GM23338 (cell line): ENCODE data around the gene DPF3. TPM values are rescaled to one million over a fixed set of nuclear protein-coding genes. Genes with fewer than 3 reads are reported as not detected.
A peak's percentile ranks its signal among the peaks of the same experiment; 100 is the strongest.

ENCODE experiments used
- ATAC-seq: fragments of 200-7000 bp; cut with Tn5 transposase; 3 replicates; pipeline ENCODE4 v1.9.1; 2020
- DNase-seq: peaks from one replicate; pipeline ENCODE4 v3.0.0-alpha.2; 2015; ENCODE audit warnings: low spot score
- H2AFZ ChIP-seq: fragments of 200-600 bp; sonication (generic); 2 replicates; pipeline ENCODE4 v1.8.0; 2016; ENCODE audit warnings: antibody characterized with exemption, mild to moderate bottlenecking, moderate library complexity
- H3F3A ChIP-seq: fragments of 200-600 bp; sonication (generic); replicated peaks from 2 replicates; pipeline ENCODE4 v1.8.0; 2017; ENCODE audit warnings: antibody characterized with exemption, mixed run types, low read depth
- H3K27ac ChIP-seq: fragments of 200-600 bp; sonication (generic); 2 replicates; pipeline ENCODE4 v1.6.1; 2016; ENCODE audit warnings: low read depth
- H3K27me3 ChIP-seq: fragments of 200-600 bp; sonication (generic); 2 replicates; pipeline ENCODE4 v1.8.0; 2016; ENCODE audit warnings: mild to moderate bottlenecking, mixed run types, moderate library complexity; ENCODE audit not compliant: insufficient read depth
- H3K36me3 ChIP-seq: fragments of 200-600 bp; sonication (generic); 2 replicates; pipeline ENCODE4 v1.8.0; 2016; ENCODE audit warnings: mild to moderate bottlenecking; ENCODE audit not compliant: insufficient read depth
- H3K4me1 ChIP-seq: fragments of 200-600 bp; sonication (generic); 2 replicates; pipeline ENCODE4 v1.8.0; 2016; ENCODE audit warnings: mild to moderate bottlenecking, moderate library complexity; ENCODE audit not compliant: insufficient read depth
- H3K4me2 ChIP-seq: fragments of 200-600 bp; sonication (generic); 2 replicates; pipeline ENCODE4 v1.7.1; 2017; ENCODE audit warnings: mixed run types
- H3K4me3 ChIP-seq: fragments of 200-600 bp; sonication (generic); 2 replicates; pipeline ENCODE4 v1.6.1; 2016; ENCODE audit warnings: mixed run types
- H3K79me2 ChIP-seq: fragments of 200-600 bp; sonication (generic); replicated peaks from 2 replicates; pipeline ENCODE4 v1.8.0; 2017; ENCODE audit warnings: mild to moderate bottlenecking; ENCODE audit not compliant: insufficient read depth
- H3K9me2 ChIP-seq: fragments of 200-600 bp; sonication (generic); 2 replicates; pipeline ENCODE4 v1.8.0; 2017; ENCODE audit not compliant: insufficient read depth
- H4K20me1 ChIP-seq: fragments of 200-600 bp; sonication (generic); replicated peaks from 2 replicates; pipeline ENCODE4 v1.8.0; 2017; ENCODE audit warnings: mild to moderate bottlenecking; ENCODE audit not compliant: insufficient read depth
- H3K27ac Mint-ChIP-seq: 2 replicates; pipeline ENCODE4 v1.8.0; 2020; ENCODE audit warnings: inconsistent platforms, mild to moderate bottlenecking, moderate library complexity, mixed read lengths
- H3K27me3 Mint-ChIP-seq: 3 replicates; pipeline ENCODE4 v1.8.0; 2022; ENCODE audit warnings: low read depth, mild to moderate bottlenecking, moderate library complexity, mixed read lengths, inconsistent platforms; ENCODE audit not compliant: insufficient read depth, poor library complexity
- H3K36me3 Mint-ChIP-seq: 3 replicates; pipeline ENCODE4 v1.8.0; 2021; ENCODE audit warnings: low read depth, mild to moderate bottlenecking, inconsistent platforms, moderate library complexity, mixed read lengths
- H3K4me1 Mint-ChIP-seq: 3 replicates; pipeline ENCODE4 v1.8.0; 2020; ENCODE audit warnings: mild to moderate bottlenecking, inconsistent platforms, mixed read lengths
- H3K4me3 Mint-ChIP-seq: 3 replicates; pipeline ENCODE4 v1.8.0; 2021; ENCODE audit warnings: moderate library complexity, mild to moderate bottlenecking, inconsistent platforms, mixed read lengths
- H3K9me3 Mint-ChIP-seq: 3 replicates; pipeline ENCODE4 v1.8.0; 2020; ENCODE audit warnings: moderate library complexity, mild to moderate bottlenecking, inconsistent platforms, mixed read lengths
- CREB1 ChIP-seq: fragments of 250-450 bp; sonication (Bioruptor Pico); IDR thresholded peaks from 2 replicates; pipeline ENCODE4 v1.5.0; 2020; ENCODE audit warnings: low read depth, mild to moderate bottlenecking, moderate library complexity
- EZH2phosphoT487 ChIP-seq: fragments of 200-600 bp; sonication (generic); IDR thresholded peaks from one replicate; pipeline ENCODE4 v1.8.1; 2018; ENCODE audit warnings: antibody characterized with exemption; ENCODE audit not compliant: unreplicated experiment
- NANOG ChIP-seq: IDR thresholded peaks from 2 replicates; pipeline ENCODE4 v1.6.1; 2016; ENCODE audit warnings: antibody characterized with exemption, borderline replicate concordance
- POLR2AphosphoS5 ChIP-seq: IDR thresholded peaks from 2 replicates; pipeline ENCODE4 v1.6.1; 2016; ENCODE audit warnings: antibody characterized with exemption, low read depth
- STAT1 ChIP-seq: IDR thresholded peaks from one replicate; pipeline ENCODE4 v1.6.1; 2016; ENCODE audit warnings: antibody characterized with exemption; ENCODE audit not compliant: unreplicated experiment
- ZNF114 ChIP-seq: fragments of 250-450 bp; sonication (Bioruptor Pico); IDR thresholded peaks from 2 replicates; pipeline ENCODE4 v1.5.0; 2020; ENCODE audit warnings: mild to moderate bottlenecking, moderate library complexity
- ZNF331 ChIP-seq: fragments of 250-450 bp; sonication (Bioruptor Pico); IDR thresholded peaks from 2 replicates; pipeline ENCODE4 v1.5.0; 2020; ENCODE audit warnings: low read depth, mild to moderate bottlenecking, moderate library complexity
- polyA plus RNA-seq: library from polyadenylated mRNA; unstranded; fragments of >200 nt; fragmentation: Nextera tagmentation; extraction: Ambion mirVana; gene quantifications from 2 replicates; pipeline ENCODE4 v1.2.1, GENCODE V29; 2016
- total RNA-seq: library from RNA; depleted of rRNA; stranded (reverse); fragments of >200 nt; shearing (Covaris generic); gene quantifications from 2 replicates; pipeline ENCODE4 v1.2.3, GENCODE V29; 2014
- TF ChIP-seq, protein P1 (sequence below): IDR thresholded peaks from one replicate; pipeline ENCODE4 v1.6.1; 2018; ENCODE audit warnings: antibody characterized with exemption; ENCODE audit not compliant: unreplicated experiment
- TF ChIP-seq, protein P2 (sequence below), 2 experiments: fragments of 200-600 bp in 1 of 2; sonication (generic) in 1 of 2; conservative IDR thresholded peaks; 2 replicates each; pipeline versions ENCODE4 v1.5.1 to v1.6.1; 2016 to 2017; ENCODE audit warnings: antibody characterized with exemption in 2 of 2, low read depth in 2 of 2, mild to moderate bottlenecking in 2 of 2, moderate library complexity in 1 of 2
- TF ChIP-seq, protein P3 (sequence below): IDR thresholded peaks from 2 replicates; pipeline ENCODE4 v1.6.1; 2016; ENCODE audit warnings: antibody characterized with exemption

DPF3 gene
- total and polyA plus RNA-seq, 2 experiments from 2014 or later = 0.18 to 1.0 TPM

DNA sequence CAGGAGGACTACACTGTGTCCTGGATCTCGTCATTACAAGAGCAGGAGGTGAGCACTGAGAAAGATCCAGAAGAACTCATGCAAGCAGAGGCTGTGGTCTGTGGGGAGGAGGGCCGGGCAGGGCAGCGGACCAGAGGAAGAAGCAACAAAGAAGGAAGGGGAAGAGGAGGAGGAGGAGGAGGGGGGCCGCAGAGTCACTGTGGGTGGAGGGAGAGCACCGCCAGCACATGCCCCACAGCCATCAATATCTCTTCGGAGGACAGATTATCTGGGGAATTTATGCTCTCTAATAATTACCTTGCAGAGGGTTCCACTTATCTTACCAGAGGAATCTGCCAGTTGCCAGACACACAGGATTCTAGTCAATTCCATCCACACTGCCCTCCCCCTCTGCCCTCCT, 105.6 kb downstream of the DPF3 start:
- no peaks in the 10 kb centered on the region for H4K20me1 ChIP-seq
- Mint-ChIP-seq H3K9me3 (no peaks in the 10 kb centered on the region; the same call in 2 of the 3 replicates), H3K27ac (no peak overlapping the region), H3K36me3 (no peaks in the 10 kb centered on the region), H3K4me1 (peaks cover 24% of the 10 kb centered on the region), H3K27me3 (peaks cover 3% of the 10 kb centered on the region), H3K4me3 (no peak overlapping the region)
- no peak overlapping the region for H3K4me3 ChIP-seq
- H3K27me3 ChIP-seq = no peaks in the 10 kb centered on the region
- 0 out of 2 replicates have a peak overlapping the region, but pooled peaks have one; percentile 5 for H2AFZ ChIP-seq
- H3K4me1 ChIP-seq = no peaks in the 10 kb centered on the region; the same call in 1 of the 2 replicates
- ATAC-seq = no peak
- H3K79me2 ChIP-seq = no peaks in the 10 kb centered on the region
- H3K4me2 ChIP-seq = no peak overlapping the region
- no peak for TF ChIP-seq POLR2AphosphoS5
- no peak for TF ChIP-seq STAT1
- no peak for TF ChIP-seq EZH2phosphoT487
- no peak for TF ChIP-seq ZNF114 (CRISPR knock-in tag)
- TF ChIP-seq ZNF331 (CRISPR knock-in tag) = no peak
- TF ChIP-seq, protein P1, sequence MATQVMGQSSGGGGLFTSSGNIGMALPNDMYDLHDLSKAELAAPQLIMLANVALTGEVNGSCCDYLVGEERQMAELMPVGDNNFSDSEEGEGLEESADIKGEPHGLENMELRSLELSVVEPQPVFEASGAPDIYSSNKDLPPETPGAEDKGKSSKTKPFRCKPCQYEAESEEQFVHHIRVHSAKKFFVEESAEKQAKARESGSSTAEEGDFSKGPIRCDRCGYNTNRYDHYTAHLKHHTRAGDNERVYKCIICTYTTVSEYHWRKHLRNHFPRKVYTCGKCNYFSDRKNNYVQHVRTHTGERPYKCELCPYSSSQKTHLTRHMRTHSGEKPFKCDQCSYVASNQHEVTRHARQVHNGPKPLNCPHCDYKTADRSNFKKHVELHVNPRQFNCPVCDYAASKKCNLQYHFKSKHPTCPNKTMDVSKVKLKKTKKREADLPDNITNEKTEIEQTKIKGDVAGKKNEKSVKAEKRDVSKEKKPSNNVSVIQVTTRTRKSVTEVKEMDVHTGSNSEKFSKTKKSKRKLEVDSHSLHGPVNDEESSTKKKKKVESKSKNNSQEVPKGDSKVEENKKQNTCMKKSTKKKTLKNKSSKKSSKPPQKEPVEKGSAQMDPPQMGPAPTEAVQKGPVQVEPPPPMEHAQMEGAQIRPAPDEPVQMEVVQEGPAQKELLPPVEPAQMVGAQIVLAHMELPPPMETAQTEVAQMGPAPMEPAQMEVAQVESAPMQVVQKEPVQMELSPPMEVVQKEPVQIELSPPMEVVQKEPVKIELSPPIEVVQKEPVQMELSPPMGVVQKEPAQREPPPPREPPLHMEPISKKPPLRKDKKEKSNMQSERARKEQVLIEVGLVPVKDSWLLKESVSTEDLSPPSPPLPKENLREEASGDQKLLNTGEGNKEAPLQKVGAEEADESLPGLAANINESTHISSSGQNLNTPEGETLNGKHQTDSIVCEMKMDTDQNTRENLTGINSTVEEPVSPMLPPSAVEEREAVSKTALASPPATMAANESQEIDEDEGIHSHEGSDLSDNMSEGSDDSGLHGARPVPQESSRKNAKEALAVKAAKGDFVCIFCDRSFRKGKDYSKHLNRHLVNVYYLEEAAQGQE = no peak
- TF ChIP-seq CREB1 (CRISPR knock-in tag) = no peak
- TF ChIP-seq, protein P2, sequence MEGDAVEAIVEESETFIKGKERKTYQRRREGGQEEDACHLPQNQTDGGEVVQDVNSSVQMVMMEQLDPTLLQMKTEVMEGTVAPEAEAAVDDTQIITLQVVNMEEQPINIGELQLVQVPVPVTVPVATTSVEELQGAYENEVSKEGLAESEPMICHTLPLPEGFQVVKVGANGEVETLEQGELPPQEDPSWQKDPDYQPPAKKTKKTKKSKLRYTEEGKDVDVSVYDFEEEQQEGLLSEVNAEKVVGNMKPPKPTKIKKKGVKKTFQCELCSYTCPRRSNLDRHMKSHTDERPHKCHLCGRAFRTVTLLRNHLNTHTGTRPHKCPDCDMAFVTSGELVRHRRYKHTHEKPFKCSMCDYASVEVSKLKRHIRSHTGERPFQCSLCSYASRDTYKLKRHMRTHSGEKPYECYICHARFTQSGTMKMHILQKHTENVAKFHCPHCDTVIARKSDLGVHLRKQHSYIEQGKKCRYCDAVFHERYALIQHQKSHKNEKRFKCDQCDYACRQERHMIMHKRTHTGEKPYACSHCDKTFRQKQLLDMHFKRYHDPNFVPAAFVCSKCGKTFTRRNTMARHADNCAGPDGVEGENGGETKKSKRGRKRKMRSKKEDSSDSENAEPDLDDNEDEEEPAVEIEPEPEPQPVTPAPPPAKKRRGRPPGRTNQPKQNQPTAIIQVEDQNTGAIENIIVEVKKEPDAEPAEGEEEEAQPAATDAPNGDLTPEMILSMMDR (conservative IDR thresholded peaks at IDR 0.05; ENCODE audit: low read depth in 2 of 2) = no peak
- H3K9me2 ChIP-seq = 0 out of 2 replicates have a peak, but pooled peaks cover under 1% of the 10 kb centered on the region
- no peak for DNase-seq
- H3K27ac ChIP-seq = no peak overlapping the region
- H3F3A ChIP-seq = no peaks in the 10 kb centered on the region
- H3K36me3 ChIP-seq = no peaks in the 10 kb centered on the region

DNA sequence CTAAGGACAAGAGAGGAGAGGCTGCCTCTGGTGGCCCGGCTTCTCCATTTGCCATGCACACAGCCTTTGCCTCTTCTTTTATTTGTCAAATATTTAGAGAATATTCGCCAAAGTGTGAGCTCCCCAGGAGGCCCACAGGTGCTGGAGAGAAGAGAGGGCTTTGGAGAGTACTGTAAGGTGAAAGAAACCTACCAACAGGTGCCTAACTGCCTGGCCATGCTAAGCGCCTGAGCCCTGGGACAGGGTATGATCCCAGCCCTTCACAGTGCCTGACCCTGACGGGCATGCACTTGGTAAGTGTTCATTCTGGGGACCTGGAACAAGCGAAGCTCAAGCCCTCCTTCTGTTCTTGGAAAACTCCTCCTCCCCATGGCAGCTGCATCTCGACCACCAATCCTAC, 106.1 kb downstream of the DPF3 start:
- no peak for DNase-seq
- no peak overlapping the region for H3K27ac Mint-ChIP-seq
- no peak overlapping the region for H3K27ac ChIP-seq
- TF ChIP-seq STAT1 = no peak
- no peak for TF ChIP-seq NANOG
- no peak for TF ChIP-seq ZNF114 (CRISPR knock-in tag)
- TF ChIP-seq, protein P3, sequence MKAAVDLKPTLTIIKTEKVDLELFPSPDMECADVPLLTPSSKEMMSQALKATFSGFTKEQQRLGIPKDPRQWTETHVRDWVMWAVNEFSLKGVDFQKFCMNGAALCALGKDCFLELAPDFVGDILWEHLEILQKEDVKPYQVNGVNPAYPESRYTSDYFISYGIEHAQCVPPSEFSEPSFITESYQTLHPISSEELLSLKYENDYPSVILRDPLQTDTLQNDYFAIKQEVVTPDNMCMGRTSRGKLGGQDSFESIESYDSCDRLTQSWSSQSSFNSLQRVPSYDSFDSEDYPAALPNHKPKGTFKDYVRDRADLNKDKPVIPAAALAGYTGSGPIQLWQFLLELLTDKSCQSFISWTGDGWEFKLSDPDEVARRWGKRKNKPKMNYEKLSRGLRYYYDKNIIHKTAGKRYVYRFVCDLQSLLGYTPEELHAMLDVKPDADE = no peak
- TF ChIP-seq POLR2AphosphoS5 = no peak
- TF ChIP-seq, protein P2 (conservative IDR thresholded peaks at IDR 0.05; ENCODE audit: low read depth in 2 of 2) = no peak

More for the DNA sequence above, 106.1 kb downstream of the DPF3 start:
- Histone ChIP-seq H3K27me3 (no peaks in the 10 kb centered on the region), H4K20me1 (no peaks in the 10 kb centered on the region), H3K9me2 (no peaks in the 10 kb centered on the region), H3K4me2 (no peak overlapping the region), H3K36me3 (no peaks in the 10 kb centered on the region), H3F3A (no peaks in the 10 kb centered on the region), H2AFZ (no peak overlapping the region), H3K4me3 (no peak overlapping the region), H3K79me2 (no peaks in the 10 kb centered on the region), H3K4me1 (no peaks in the 10 kb centered on the region; the same call in 1 of the 2 replicates)
- H3K4me1 Mint-ChIP-seq = peaks cover 24% of the 10 kb centered on the region
- H3K9me3 Mint-ChIP-seq = peaks cover 1% of the 10 kb centered on the region; the same call in 2 of the 3 replicates
- no peak overlapping the region for H3K4me3 Mint-ChIP-seq
- no peaks in the 10 kb centered on the region for H3K36me3 Mint-ChIP-seq
- peaks cover 5% of the 10 kb centered on the region for H3K27me3 Mint-ChIP-seq
- no peak for ATAC-seq
